K562 (cell line): ENCODE results near the gene UBXN11. TPM values are rescaled to one million over a fixed set of nuclear protein-coding genes. Genes with fewer than 3 reads are reported as not detected.

Experiments used
- CBX5 ChIP-seq: IDR thresholded peaks from 2 replicates; pipeline ENCODE4 v1.6.1; 2014; ENCODE audit warnings: low read depth, borderline replicate concordance
- CCNT2 ChIP-seq: IDR thresholded peaks from 2 replicates; pipeline ENCODE4 v1.6.1; 2011; ENCODE audit warnings: borderline replicate concordance, low read depth, mild to moderate bottlenecking, moderate library complexity, mixed read lengths, low read length; ENCODE audit not compliant: insufficient read length; ENCODE audit errors: extremely low read depth
- DMBX1 ChIP-seq: fragments of 250-450 bp; sonication (Bioruptor Pico); IDR thresholded peaks from 2 replicates; pipeline ENCODE4 v1.8.0; 2022; ENCODE audit warnings: inconsistent platforms, mild to moderate bottlenecking, moderate library complexity, borderline replicate concordance
- FOXK2 ChIP-seq, 2 experiments: fragments of 450-650 bp; IDR thresholded peaks in 1 of 2; conservative IDR thresholded peaks in 1 of 2; 2 replicates each; pipeline ENCODE4 v1.6.1; 2016; ENCODE audit warnings: low read depth in 2 of 2, mild to moderate bottlenecking in 1 of 2
- IRF2 ChIP-seq: sonication (generic); formaldehyde crosslinking; IDR thresholded peaks from 2 replicates; pipeline ENCODE4 v1.8.1; 2022; ENCODE audit warnings: mild to moderate bottlenecking, missing genetic modification reagents
- MAFG ChIP-seq: fragments of 450-650 bp; conservative IDR thresholded peaks from 2 replicates; pipeline ENCODE4 v1.6.1; 2016; ENCODE audit warnings: missing genetic modification characterization, missing compliant biosample characterization
- MEIS2 ChIP-seq: fragments of 450-650 bp; IDR thresholded peaks from 2 replicates; pipeline ENCODE4 v1.6.1; 2014; ENCODE audit warnings: mild to moderate bottlenecking; ENCODE audit not compliant: partially characterized antibody
- PHF21A ChIP-seq: fragments of 450-650 bp; IDR thresholded peaks from 2 replicates; pipeline ENCODE4 v1.6.1; 2017; ENCODE audit warnings: low read depth, borderline replicate concordance
- PRDM10 ChIP-seq: fragments of 450-650 bp; IDR thresholded peaks from 2 replicates; pipeline ENCODE4 v1.6.1; 2018; ENCODE audit not compliant: partially characterized antibody
- RB1 ChIP-seq: fragments of 450-650 bp; IDR thresholded peaks from 2 replicates; pipeline ENCODE4 v1.6.1; 2017; ENCODE audit warnings: low read depth, mild to moderate bottlenecking
- RBM17 ChIP-seq: fragments of 200-400 bp; formaldehyde crosslinking; IDR thresholded peaks from 2 replicates; pipeline ENCODE4 v1.6.1; 2017; ENCODE audit warnings: low read depth, mild to moderate bottlenecking, low read length, borderline replicate concordance
- SMAD2 ChIP-seq: fragments of 150-350 bp; IDR thresholded peaks from 2 replicates; pipeline ENCODE4 v1.6.1; 2014; ENCODE audit warnings: low read depth, mild to moderate bottlenecking, low read length
- TAF15 ChIP-seq: fragments of 200-400 bp; formaldehyde crosslinking; IDR thresholded peaks from 2 replicates; pipeline ENCODE4 v1.6.1; 2017; ENCODE audit warnings: mild to moderate bottlenecking, low read depth, low read length, moderate library complexity
- ZBTB1 ChIP-seq: sonication (generic); formaldehyde crosslinking; IDR thresholded peaks from 2 replicates; pipeline ENCODE4 v1.8.1; 2023; ENCODE audit warnings: missing genetic modification reagents, low read depth, mild to moderate bottlenecking, borderline replicate concordance
- polyA plus RNA-seq, 8 experiments: library from polyadenylated mRNA; depleted of rRNA in 4 of 8; stranded (reverse) in 5 of 8; unstranded in 3 of 8; fragments of >200 nt; fragmentation: Nextera tagmentation in 2 of 8; fragmentation: Illumina TruSeq in 1 of 8; extraction: Ambion mirVana in 2 of 8; extraction: Trizol in 1 of 8; gene quantifications; 2 replicates each; pipeline versions ENCODE4 v1.2.1 to v1.2.3, GENCODE V29; 2011 to 2014; ENCODE audit warnings: inconsistent platforms in 1 of 8, missing spikeins in 1 of 8
- total RNA-seq, 7 experiments: library from RNA; depleted of rRNA in 6 of 7; stranded (reverse); fragments of >200 nt in 6 of 7; fragmentation: Illumina TruSeq in 2 of 7; extraction: Trizol in 2 of 7; gene quantifications; 2 replicates each; pipeline versions ENCODE4 v1.2.1 to v1.2.3, GENCODE V29; 2011 to 2021; ENCODE audit warnings: low replicate concordance in 1 of 7
- TF ChIP-seq, protein P1 (sequence below), 2 experiments: fragments of 200-800 bp in 1 of 2; sonication (Bioruptor generic) in 1 of 2; sonication (generic) in 1 of 2; formaldehyde crosslinking in 1 of 2; IDR thresholded peaks in 1 of 2; conservative IDR thresholded peaks in 1 of 2; 2 replicates each; pipeline versions ENCODE4 v1.5.0 to v1.6.1; 2016 to 2020; ENCODE audit warnings: missing compliant biosample characterization in 1 of 2, missing genetic modification characterization in 1 of 2, missing genetic modification reagents in 1 of 2
- TF ChIP-seq, protein P2 (sequence below): fragments of 250-450 bp; sonication (Bioruptor Pico); IDR thresholded peaks from 2 replicates; pipeline ENCODE4 v1.5.0; 2021

Gene UBXN11
- total and polyA plus RNA-seq, 9 of the 15 experiments (the other 6 are each of a cell fraction or from before 2014, with no cell fraction given) = 0.48 to 34.3 (median 11.3) TPM

DNA sequence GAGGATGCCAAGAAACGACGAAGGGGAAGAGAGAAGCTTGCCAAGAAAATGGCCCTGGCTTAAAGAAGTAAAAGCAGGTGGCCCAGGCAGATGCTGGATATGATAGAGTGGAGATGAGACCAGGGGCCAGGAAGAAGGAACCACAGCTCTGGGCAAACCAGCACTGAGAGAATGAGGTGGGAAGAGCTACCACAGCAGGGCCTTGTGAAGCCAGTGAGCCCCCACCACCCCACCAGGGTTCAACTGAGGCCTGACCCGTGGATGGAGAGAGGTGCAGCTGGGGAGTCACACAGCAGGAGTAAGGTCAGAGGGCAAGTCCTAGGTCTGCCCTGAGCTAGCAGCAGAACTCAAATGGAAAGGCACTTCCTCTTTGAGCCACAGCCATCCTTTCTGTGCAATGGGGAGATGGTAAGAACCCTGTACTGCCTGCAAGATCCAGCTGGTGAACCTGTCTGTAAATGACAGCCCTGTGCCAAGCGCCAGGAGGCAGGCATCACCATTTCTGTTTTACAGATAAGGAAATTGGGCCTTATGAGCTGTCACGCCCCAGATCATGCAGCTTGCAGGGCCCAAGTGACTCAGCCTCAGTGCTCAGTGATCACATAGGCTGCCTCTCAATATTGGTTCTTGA, 18.0 kb downstream of the UBXN11 start (continued):
- TF ChIP-seq, protein P1, sequence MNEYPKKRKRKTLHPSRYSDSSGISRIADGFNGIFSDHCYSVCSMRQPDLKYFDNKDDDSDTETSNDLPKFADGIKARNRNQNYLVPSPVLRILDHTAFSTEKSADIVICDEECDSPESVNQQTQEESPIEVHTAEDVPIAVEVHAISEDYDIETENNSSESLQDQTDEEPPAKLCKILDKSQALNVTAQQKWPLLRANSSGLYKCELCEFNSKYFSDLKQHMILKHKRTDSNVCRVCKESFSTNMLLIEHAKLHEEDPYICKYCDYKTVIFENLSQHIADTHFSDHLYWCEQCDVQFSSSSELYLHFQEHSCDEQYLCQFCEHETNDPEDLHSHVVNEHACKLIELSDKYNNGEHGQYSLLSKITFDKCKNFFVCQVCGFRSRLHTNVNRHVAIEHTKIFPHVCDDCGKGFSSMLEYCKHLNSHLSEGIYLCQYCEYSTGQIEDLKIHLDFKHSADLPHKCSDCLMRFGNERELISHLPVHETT (CRISPR knock-in tag; conservative IDR thresholded peaks at IDR 0.05 in 1 of 2, IDR thresholded peaks at IDR 0.05 in 1 of 2) = 0 out of 4 replicates have a peak, but pooled peaks of 1 of the 2 experiments have one; percentile 28
- TF ChIP-seq RB1 = 0 out of 2 replicates have a peak, but pooled peaks have one; percentile 20
- no peak for TF ChIP-seq SMAD2
- TF ChIP-seq, protein P2, sequence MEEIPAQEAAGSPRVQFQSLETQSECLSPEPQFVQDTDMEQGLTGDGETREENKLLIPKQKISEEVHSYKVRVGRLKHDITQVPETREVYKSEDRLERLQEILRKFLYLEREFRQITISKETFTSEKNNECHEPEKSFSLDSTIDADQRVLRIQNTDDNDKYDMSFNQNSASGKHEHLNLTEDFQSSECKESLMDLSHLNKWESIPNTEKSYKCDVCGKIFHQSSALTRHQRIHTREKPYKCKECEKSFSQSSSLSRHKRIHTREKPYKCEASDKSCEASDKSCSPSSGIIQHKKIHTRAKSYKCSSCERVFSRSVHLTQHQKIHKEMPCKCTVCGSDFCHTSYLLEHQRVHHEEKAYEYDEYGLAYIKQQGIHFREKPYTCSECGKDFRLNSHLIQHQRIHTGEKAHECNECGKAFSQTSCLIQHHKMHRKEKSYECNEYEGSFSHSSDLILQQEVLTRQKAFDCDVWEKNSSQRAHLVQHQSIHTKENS (CRISPR knock-in tag) = no peak
- no peak for TF ChIP-seq CBX5
- no peak for TF ChIP-seq RBM17
- no peak for TF ChIP-seq PRDM10
- TF ChIP-seq ZBTB1 = no peak
- no peak for TF ChIP-seq FOXK2 (conservative IDR thresholded peaks at IDR 0.05 in 1 of 2, IDR thresholded peaks at IDR 0.05 in 1 of 2; ENCODE audit: low read depth in 2 of 2)
- TF ChIP-seq DMBX1 (CRISPR knock-in tag) = peak; percentile 53; the same call in 1 of the 2 replicates
- TF ChIP-seq CCNT2 = no peak
- TF ChIP-seq MAFG (tag) = no peak
- no peak for TF ChIP-seq TAF15
- TF ChIP-seq MEIS2 = peak; percentile 38
- TF ChIP-seq PHF21A = no peak
- no peak for TF ChIP-seq IRF2 (CRISPR knock-in tag)
